Measurements from ENCODE around the gene PSME3. TPM values are rescaled to one million over a fixed set of nuclear protein-coding genes. Genes with fewer than 3 reads are reported as not detected.

PSME3 gene
- total RNA-seq, 1 experiment from 2014 or later: 163 TPM

DNA sequence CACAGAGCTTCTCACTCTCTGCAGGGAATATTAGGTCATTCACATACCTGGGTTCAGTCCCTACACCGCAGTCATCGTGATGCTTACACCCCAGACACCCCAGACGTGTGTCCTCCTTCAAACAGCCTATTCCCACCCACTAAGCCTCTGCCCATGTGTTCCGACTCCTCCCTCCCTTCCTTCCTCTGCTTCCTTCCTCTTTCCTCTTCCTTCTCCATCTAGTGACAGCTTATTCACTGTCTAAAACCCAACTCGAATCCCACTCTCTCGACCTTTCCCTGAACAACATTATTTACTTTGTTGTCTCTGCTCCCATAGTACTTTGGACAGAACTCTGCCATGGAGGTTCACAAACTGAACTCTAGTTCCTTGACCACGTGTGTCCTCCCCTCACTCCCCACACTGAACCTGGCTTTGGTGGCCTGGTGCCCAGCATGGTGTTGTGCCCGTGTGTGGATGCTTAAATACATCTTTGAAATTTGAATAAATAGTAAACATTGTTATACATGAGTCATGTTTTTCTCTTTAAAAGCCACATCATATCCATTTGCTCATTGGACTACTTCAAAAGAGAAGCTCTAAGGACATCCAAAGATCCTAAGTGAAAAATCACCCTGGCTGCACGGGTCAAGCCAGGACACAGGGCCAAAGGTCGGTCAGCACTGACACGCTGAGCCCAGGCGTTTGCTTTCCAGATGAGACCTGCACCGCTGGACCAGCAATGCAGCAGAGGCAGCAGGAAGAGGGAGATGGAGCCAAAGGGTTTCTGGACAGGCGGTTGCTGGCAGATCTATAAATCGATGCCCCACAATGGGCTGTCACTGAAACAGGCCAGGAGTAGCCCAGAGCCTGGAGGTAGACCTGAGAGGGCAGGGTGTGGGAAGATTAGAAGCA lies 53.3 kb downstream of the PSME3 start:
- no peak overlapping the region for H3K4me3 ChIP-seq (replicated peaks in 1 of 2; ENCODE audit: low read depth in 1 of 2, low read length in 2 of 2)
- DNase-seq (ENCODE audit: low read depth, low spot score) (no peak), ATAC-seq (no peak)
- TF ChIP-seq EGR1 (IDR thresholded peaks at IDR 0.05; ENCODE audit: low read depth) (no peak), CBX3 (IDR thresholded peaks at IDR 0.05; ENCODE audit: low read depth) (no peak), EZH2phosphoT487 (IDR thresholded peaks at IDR 0.05; ENCODE audit: borderline replicate concordance) (no peak), ZNF274 (IDR thresholded peaks at IDR 0.05; ENCODE audit: low read depth, low read length) (no peak)
- intact Hi-C loops (cut with micrococcal nuclease): no loop called here
- no peak overlapping the region for H3K9ac ChIP-seq (ENCODE audit: low read length)
- H3K27me3 ChIP-seq (ENCODE audit: insufficient read depth, low read length): no peaks in the 10 kb centered on the region
- ChIA-PET RAD21 (ENCODE audit: low non-redundant PET in 1 of 2, low total read pairs in 2 of 2, uncharacterized antibody in 2 of 2, unreplicated experiment in 2 of 2) (no interaction called here), CTCF (no interaction called here), POLR2A (no interaction called here)
- no peak overlapping the region for H3K4me2 ChIP-seq (ENCODE audit: low read length)
- H3K79me2 ChIP-seq (ENCODE audit: insufficient read depth, low read length): no peaks in the 10 kb centered on the region
- no TSS peak for BruUV-seq (replicated peaks)
- no peaks in the 10 kb centered on the region for H3K36me3 ChIP-seq (ENCODE audit: control insufficient read depth in 1 of 2, insufficient read depth in 2 of 2, low read length in 2 of 2)
- no peaks in the 10 kb centered on the region for H3K9me3 ChIP-seq (ENCODE audit: control insufficient read depth in 1 of 2, insufficient read depth in 1 of 2, low read depth in 1 of 2, low read length in 2 of 2)
- H3K9me2 ChIP-seq (ENCODE audit: insufficient read depth): no peaks in the 10 kb centered on the region
- H3K27ac ChIP-seq (ENCODE audit: low read depth, low read length): no peak overlapping the region
- H2AFZ ChIP-seq (ENCODE audit: low read depth, low read length, poor library complexity, severe bottlenecking): no peak overlapping the region
- no peaks in the 10 kb centered on the region for H3K4me1 ChIP-seq (ENCODE audit: control insufficient read depth in 1 of 2, insufficient read depth in 2 of 2, low read length in 2 of 2)
- H4K20me1 ChIP-seq (ENCODE audit: insufficient read depth): no peaks in the 10 kb centered on the region

DNA sequence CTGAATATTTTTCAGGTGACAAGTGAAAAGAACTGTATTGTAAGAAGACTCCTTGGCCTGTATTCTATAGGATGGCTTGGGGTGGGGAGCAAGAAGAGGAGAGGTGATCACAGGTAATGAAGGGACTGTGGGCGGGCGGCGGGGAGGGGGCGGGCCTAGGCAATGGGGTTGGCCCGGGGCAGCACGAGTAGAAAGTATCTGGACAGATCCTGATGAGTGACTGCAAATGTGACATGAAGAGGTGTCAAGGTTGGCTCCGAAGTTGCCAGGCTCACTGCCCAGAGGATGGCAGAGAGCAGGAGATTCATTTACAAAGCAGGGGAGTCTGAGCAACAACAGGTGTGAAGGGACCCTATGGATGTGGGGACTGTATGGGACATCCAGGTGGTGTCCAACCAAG lies 56.6 kb downstream of the PSME3 start:
- Histone ChIP-seq H4K20me1 (ENCODE audit: insufficient read depth) (no peaks in the 10 kb centered on the region), H3K36me3 (ENCODE audit: control insufficient read depth in 1 of 2, insufficient read depth in 2 of 2, low read length in 2 of 2) (no peaks in the 10 kb centered on the region), H3K27ac (ENCODE audit: low read depth, low read length) (no peak overlapping the region), H2AFZ (ENCODE audit: low read depth, low read length, poor library complexity, severe bottlenecking) (no peak overlapping the region), H3K9me2 (ENCODE audit: insufficient read depth) (no peaks in the 10 kb centered on the region), H3K4me1 (ENCODE audit: control insufficient read depth in 1 of 2, insufficient read depth in 2 of 2, low read length in 2 of 2) (peaks cover 0 to 2% of the 10 kb centered on the region in 2 experiments; a peak in 2 of 4 replicates), H3K4me3 (replicated peaks in 1 of 2; ENCODE audit: low read depth in 1 of 2, low read length in 2 of 2) (no peak overlapping the region), H3K27me3 (ENCODE audit: insufficient read depth, low read length) (no peaks in the 10 kb centered on the region), H3K9me3 (ENCODE audit: control insufficient read depth in 1 of 2, insufficient read depth in 1 of 2, low read depth in 1 of 2, low read length in 2 of 2) (no peaks in the 10 kb centered on the region), H3K4me2 (ENCODE audit: low read length) (no peak overlapping the region), H3K9ac (ENCODE audit: low read length) (no peak overlapping the region), H3K79me2 (ENCODE audit: insufficient read depth, low read length) (no peaks in the 10 kb centered on the region)
- no TSS peak for BruUV-seq (replicated peaks)
- ChIA-PET RAD21 (ENCODE audit: low non-redundant PET in 1 of 2, low total read pairs in 2 of 2, uncharacterized antibody in 2 of 2, unreplicated experiment in 2 of 2) (no interaction called here), POLR2A (no interaction called here), CTCF (no interaction called here)
- ATAC-seq (no peak), DNase-seq (ENCODE audit: low read depth, low spot score) (no peak)
- TF ChIP-seq EGR1 (IDR thresholded peaks at IDR 0.05; ENCODE audit: low read depth): no peak
- TF ChIP-seq CBX3 (IDR thresholded peaks at IDR 0.05; ENCODE audit: low read depth): no peak
- TF ChIP-seq EZH2phosphoT487 (IDR thresholded peaks at IDR 0.05; ENCODE audit: borderline replicate concordance): no peak
- no peak for TF ChIP-seq SP1 (IDR thresholded peaks at IDR 0.05; ENCODE audit: low read depth)
- TF ChIP-seq JUND (IDR thresholded peaks at IDR 0.05): no peak
- intact Hi-C loops (cut with micrococcal nuclease): no loop called here
